HG03571 (cell line): ENCODE data around the gene PSD4.

Source experiments
- ATAC-seq: cut with Tn5 transposase; IDR thresholded peaks from one replicate; pipeline ENCODE4 v1.9.1; 2021; ENCODE audit not compliant: unreplicated experiment

PSD4 gene

GRCh38 chr2:113258471-113259147 is 84.8 kb downstream of the PSD4 start:
- no peak for ATAC-seq
